Measurements from ENCODE around the gene MMEL1.

Gene MMEL1

GRCh38 chr1:2642560-2643413 is 10.0 kb upstream of the MMEL1 start:
- DNase-seq (ENCODE audit: low read depth), result peak; percentile 93

- DNase-seq (ENCODE audit: low read depth), result no peak
Measured at GRCh38 chr1:2642131-2642559, 9.3 kb upstream of the MMEL1 start.

GRCh38 chr1:2641381-2642130 is 8.7 kb upstream of the MMEL1 start:
- no peak for DNase-seq (ENCODE audit: low read depth)

- DNase-seq (ENCODE audit: low read depth), result no peak
Measured at GRCh38 chr1:2640626-2641025, 7.8 kb upstream of the MMEL1 start.

- no peak for DNase-seq (ENCODE audit: low read depth)
Measured at GRCh38 chr1:2639607-2640521, 7.0 kb upstream of the MMEL1 start.

- DNase-seq (ENCODE audit: low read depth), result no peak
Measured at GRCh38 chr1:2639203-2639602, 6.4 kb upstream of the MMEL1 start.

- DNase-seq (ENCODE audit: low read depth), result no peak
Measured at GRCh38 chr1:2638466-2639115, 5.8 kb upstream of the MMEL1 start.

GRCh38 chr1:2637442-2638145 is 4.8 kb upstream of the MMEL1 start:
- DNase-seq (ENCODE audit: low read depth), result no peak

- DNase-seq (ENCODE audit: low read depth), result no peak
Measured at GRCh38 chr1:2636733-2637132, 3.9 kb upstream of the MMEL1 start.

- DNase-seq (ENCODE audit: low read depth), result no peak
Measured at GRCh38 chr1:2635361-2636010, 2.7 kb upstream of the MMEL1 start.

GRCh38 chr1:2633936-2634491 is 1.2 kb upstream of the MMEL1 start:
- DNase-seq (ENCODE audit: low read depth), result no peak

- DNase-seq (ENCODE audit: low read depth), result no peak
Measured at GRCh38 chr1:2633366-2633935, 635 bp upstream of the MMEL1 start.

GRCh38 chr1:2632051-2632430 is 775 bp downstream of the MMEL1 start:
- DNase-seq (ENCODE audit: low read depth), result no peak

- DNase-seq (ENCODE audit: low read depth), result no peak
Measured at GRCh38 chr1:2631136-2632050, 1.4 kb downstream of the MMEL1 start.

GRCh38 chr1:2630498-2631135 is 2.2 kb downstream of the MMEL1 start:
- no peak for DNase-seq (ENCODE audit: low read depth)

GRCh38 chr1:2629627-2630497 is 3.0 kb downstream of the MMEL1 start:
- no peak for DNase-seq (ENCODE audit: low read depth)

- DNase-seq (ENCODE audit: low read depth), result no peak
Measured at GRCh38 chr1:2628933-2629626, 3.7 kb downstream of the MMEL1 start.

Data from T follicular helper cell (primary cell).